ENCODE measurements around the gene NUDT19.
"Not testable (repeated sequence)": the region's sequence is repeated elsewhere in the genome, so short reads cannot be mapped to it uniquely, and the experiment has no call there.

The NUDT19 gene

GRCh38 chr19:32716203-32716602 is 24.6 kb downstream of the NUDT19 start:
- DNase-seq, result not testable (repeated sequence)

DNA sequence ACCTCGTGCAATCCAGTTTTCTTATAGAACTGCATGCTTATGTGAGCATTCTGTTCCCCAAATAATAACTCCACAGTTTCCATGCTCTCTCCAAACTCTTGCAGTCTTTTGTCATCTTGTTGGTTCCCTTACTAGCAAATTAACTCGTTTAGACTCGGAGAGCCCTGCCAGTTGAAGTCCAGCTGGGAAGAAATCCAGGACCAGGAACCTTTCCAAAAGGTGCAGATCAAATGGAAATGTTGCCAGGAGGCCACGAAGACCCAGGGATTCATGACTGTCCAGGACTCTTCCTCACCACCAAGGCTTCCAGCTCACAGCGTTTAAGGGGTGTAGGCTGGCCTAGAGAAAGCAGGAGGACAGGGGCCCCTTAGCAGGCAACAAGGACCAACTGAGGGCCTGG is 25.9 kb downstream of the NUDT19 start:
- DNase-seq, result no peak

DNA sequence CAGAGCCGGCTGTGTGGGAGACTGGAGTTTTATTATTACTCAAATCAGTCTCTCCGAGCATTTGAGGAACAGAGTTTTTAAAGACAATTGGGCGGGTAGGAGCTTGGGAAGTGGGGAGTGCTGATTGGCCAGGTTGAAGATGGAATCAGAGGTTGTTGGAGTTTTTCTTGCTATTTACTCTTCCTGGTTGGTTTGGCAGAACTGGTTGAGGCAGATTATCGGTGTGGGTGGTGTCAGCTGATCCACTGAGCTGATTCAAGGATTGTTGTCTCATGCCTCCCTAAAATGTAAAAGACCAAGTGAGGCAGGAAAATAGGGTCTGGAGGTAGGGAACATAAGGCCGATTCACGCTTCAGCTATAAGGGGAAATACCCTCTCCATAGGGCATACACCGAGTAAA is 26.7 kb downstream of the NUDT19 start:
- DNase-seq, result no peak

- no peak for DNase-seq
Measured at GRCh38 chr19:32719611-32720059, 28.0 kb downstream of the NUDT19 start, which contains the start of gene TDRD12. Gene TDRD12, plus strand, starts transcription at chr19:32719767. Its CDS starts 306 bp downstream, at chr19:32720073.

- no peak for DNase-seq
Measured at GRCh38 chr19:32720216-32720935, 28.8 kb downstream of the NUDT19 start.

DNA sequence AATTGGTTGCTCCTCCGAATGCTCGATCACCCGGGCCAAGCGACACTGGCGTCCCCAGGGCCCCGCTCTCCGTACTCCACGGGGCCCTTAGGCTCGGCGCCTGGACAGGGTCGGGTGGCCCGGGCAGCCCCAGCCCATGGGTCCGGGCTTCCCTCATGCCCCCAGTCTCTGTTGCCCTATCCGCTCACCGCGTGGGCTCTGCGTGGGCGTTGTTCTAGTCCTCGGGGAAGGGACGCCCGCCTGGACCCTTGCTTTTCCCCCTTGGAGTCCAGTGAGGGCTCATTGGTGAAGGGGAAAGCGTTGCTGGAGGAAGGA is 29.3 kb downstream of the NUDT19 start:
- DNase-seq, result no peak

DNA sequence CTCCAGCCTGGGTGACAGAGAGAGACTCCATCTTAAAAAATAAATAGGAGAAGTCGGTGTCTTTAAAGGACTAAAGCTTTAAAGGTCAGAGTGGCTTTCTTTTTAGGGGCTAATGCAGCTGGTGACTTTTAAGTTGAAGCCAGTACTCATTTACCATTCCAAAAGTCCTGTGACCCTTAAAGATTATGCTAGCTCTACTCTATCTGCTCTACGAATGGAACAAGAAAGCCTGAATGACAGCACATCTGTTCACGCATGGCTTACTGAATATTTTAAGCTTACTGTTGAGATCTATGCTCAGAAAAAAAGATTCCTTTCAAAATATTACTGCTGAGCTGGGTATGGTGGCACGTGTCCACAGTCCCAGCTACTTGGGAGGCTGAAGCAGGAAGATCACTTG is 44.3 kb downstream of the NUDT19 start:
- DNase-seq, result no peak

DNA sequence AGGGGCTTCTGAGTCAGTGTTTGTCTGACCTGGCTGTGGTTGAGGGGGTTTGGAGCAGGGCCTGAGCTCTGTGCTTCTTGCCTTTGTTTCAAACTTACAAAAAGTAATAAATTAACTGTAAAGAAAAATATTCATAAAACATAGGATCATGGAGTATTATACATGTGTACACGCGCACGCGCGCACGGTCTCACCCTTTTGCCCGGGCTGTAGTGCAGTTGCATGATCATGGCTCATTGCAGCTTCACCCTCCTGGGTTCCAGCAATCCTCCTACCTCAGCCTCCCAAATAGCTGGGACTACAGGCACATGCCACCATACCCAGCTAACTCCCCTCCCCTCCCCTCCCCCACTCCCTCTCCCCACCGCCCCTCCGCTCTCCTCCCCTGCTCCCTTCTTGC is 51.4 kb downstream of the NUDT19 start:
- DNase-seq, result no peak

GRCh38 chr19:32743447-32743846 is 51.8 kb downstream of the NUDT19 start:
- no peak for DNase-seq

GRCh38 chr19:32744555-32745325 is 53.1 kb downstream of the NUDT19 start:
- DNase-seq, result no peak

DNA sequence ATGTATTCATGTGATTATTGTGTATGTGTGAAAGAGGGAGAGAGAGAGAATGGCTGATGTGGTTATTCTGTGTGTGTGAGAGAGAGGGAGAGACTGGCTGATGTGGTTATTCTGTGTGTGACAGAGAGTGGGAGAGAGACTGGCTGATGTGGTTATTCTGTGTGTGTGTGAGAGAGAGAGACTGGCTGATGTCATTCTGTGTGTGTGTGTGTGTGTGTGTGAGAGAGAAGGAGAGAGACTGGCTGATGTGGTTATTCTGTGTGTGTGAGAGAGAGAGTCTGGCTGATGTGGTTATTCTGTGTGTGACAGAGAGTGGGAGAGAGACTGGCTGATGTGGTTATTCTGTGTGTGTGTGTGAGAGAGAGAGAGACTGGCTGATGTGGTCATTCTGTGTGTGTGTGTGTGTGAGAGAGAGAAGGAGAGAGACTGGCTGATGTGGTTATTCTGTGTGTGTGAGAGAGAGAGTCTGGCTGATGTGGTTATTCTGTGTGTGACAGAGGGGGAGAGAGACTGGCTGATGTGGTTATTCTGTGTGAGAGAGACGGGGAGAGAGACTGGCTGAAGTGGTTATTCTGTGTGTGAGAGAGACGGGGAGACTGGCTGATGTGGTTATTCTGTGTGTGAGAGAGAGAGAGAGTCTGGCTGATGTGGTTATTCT is 54.1 kb downstream of the NUDT19 start:
- peak; percentile 4 for DNase-seq

GRCh38 chr19:32746631-32747196 is 55.1 kb downstream of the NUDT19 start:
- DNase-seq, result peak; percentile 13

DNA sequence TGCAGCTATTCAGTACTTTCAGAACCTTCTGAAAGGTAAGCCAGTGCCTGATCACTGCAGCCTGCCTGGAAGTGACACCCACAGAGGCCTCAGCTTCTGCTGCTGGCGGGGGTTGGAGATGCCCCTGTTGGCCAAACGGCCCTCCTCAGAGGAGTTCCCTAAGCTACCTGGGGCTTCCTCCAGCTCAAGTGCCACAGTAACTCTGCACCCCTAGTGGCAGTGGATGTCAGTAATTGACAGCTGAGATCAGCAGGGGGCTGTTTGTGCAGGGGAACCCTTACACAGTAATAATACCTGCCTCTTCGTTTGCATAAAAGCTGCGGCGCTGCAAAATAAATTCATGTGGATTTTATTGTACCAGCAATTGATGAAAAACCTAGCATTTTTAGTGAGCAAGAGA is 56.9 kb downstream of the NUDT19 start:
- no peak for DNase-seq

DNA sequence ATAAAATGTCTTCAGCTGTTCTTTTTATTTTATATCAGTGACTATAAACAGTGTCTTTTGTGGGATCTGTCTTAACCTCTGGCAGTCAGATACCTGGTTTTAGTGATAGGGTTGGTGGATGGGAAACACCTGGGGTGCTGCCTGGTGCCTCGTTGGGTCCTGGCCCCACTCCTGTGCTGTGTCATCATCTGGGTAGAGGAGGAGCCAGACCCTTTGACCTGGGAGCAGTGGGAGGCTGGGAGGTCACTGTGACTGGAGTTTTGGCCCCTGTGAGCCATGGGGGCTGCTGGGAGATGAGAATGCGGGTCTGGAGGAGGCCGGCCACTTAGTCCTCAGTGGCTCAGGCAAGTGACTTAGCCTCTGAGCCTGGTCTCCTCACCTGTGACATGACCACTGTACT is 57.3 kb downstream of the NUDT19 start:
- no peak for DNase-seq

- no peak for DNase-seq
Measured at GRCh38 chr19:32749361-32749760, 57.7 kb downstream of the NUDT19 start.

- DNase-seq, result peak; percentile 9
Measured at GRCh38 chr19:32750441-32751055, 58.9 kb downstream of the NUDT19 start.

- no peak for DNase-seq
Measured at GRCh38 chr19:32751066-32751465, 59.4 kb downstream of the NUDT19 start.

GRCh38 chr19:32757189-32757588 is 65.6 kb downstream of the NUDT19 start:
- no peak for DNase-seq
